Endothelial cell of umbilical vein (primary cell): ENCODE measurements around the gene RNF213.

Experiments
- EZH2 ChIP-seq: IDR thresholded peaks from 2 replicates; pipeline ENCODE4 v1.6.1; 2012; ENCODE audit warnings: borderline replicate concordance, low read depth, mild to moderate bottlenecking, moderate library complexity, low read length, inconsistent platforms; ENCODE audit not compliant: severe bottlenecking
- MYC ChIP-seq: IDR thresholded peaks from one replicate; pipeline ENCODE4 v1.6.1; 2011; ENCODE audit warnings: mild to moderate bottlenecking, low read depth, low read length
- POLR2A ChIP-seq: IDR thresholded peaks from 2 replicates; pipeline ENCODE4 v1.6.1; 2012; ENCODE audit warnings: low read depth, mild to moderate bottlenecking, control low read depth, low read length
- POLR2AphosphoS5 ChIP-seq: IDR thresholded peaks from 2 replicates; pipeline ENCODE4 v1.6.1; 2012; ENCODE audit warnings: low read depth, mild to moderate bottlenecking, control low read depth, low read length, moderate library complexity; ENCODE audit not compliant: insufficient read depth
- TF ChIP-seq, protein P1 (sequence below): IDR thresholded peaks from 2 replicates; pipeline ENCODE4 v1.6.1; 2011; ENCODE audit not compliant: insufficient read depth, insufficient read length
- TF ChIP-seq, protein P2 (sequence below), 2 donors: IDR thresholded peaks; 1 replicate in 1 of 2; 2 replicates in 1 of 2; pipeline ENCODE4 v1.5.1; 2011; ENCODE audit warnings: low read length in 2 of 2, mild to moderate bottlenecking in 2 of 2, moderate library complexity in 2 of 2, control low read depth in 1 of 2, inconsistent platforms in 1 of 2, low read depth in 1 of 2; ENCODE audit not compliant: insufficient read depth in 1 of 2; ENCODE audit errors: extremely low read depth in 1 of 2

DNA sequence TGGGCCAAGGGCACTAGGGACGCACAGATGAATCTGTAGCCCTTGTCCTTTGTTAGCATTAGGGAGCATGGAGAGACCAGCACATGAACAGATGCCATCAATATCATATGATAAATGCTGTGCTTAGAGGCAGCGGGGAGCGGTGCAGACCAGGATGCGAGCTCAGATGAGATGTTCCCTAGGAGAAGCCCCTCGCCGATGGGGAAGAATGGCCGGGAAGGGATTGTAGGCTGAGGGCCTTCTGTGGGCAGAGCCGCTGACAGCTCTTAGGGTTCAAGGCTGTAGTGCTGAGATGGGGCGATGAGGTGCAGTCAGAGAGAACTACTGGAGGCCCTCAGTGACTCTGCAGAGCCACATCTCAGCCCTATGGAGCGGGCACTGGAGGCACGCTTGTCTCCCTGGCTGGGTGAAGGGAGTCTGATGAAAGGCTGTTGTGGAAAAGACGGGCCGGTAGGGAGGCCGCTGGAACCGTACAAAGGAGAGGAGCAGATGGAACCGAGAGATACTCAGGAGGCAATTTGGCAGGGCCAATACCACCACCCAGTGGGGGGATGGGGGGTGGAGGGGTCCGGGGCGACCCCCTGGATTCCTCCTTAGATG lies 88.0 kb downstream of the RNF213 start:
- no peak for TF ChIP-seq POLR2A
- no peak for TF ChIP-seq POLR2AphosphoS5
- TF ChIP-seq EZH2: no peak
- TF ChIP-seq, protein P1, sequence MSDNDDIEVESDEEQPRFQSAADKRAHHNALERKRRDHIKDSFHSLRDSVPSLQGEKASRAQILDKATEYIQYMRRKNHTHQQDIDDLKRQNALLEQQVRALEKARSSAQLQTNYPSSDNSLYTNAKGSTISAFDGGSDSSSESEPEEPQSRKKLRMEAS: no peak
- no peak for TF ChIP-seq MYC
- TF ChIP-seq, protein P2, sequence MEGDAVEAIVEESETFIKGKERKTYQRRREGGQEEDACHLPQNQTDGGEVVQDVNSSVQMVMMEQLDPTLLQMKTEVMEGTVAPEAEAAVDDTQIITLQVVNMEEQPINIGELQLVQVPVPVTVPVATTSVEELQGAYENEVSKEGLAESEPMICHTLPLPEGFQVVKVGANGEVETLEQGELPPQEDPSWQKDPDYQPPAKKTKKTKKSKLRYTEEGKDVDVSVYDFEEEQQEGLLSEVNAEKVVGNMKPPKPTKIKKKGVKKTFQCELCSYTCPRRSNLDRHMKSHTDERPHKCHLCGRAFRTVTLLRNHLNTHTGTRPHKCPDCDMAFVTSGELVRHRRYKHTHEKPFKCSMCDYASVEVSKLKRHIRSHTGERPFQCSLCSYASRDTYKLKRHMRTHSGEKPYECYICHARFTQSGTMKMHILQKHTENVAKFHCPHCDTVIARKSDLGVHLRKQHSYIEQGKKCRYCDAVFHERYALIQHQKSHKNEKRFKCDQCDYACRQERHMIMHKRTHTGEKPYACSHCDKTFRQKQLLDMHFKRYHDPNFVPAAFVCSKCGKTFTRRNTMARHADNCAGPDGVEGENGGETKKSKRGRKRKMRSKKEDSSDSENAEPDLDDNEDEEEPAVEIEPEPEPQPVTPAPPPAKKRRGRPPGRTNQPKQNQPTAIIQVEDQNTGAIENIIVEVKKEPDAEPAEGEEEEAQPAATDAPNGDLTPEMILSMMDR (IDR thresholded peaks at IDR 0.05; ENCODE audit: extremely low read depth in 1 of 2, insufficient read depth in 1 of 2, low read depth in 1 of 2, low read length in 2 of 2): no peak
